ENCODE data around the gene RANBP1.
A peak's percentile ranks its signal among the peaks of the same experiment; 100 is the strongest.
"Not testable (repeated sequence)": the region's sequence is repeated elsewhere in the genome, so short reads cannot be mapped to it uniquely, and the experiment has no call there.

The RANBP1 gene

DNA sequence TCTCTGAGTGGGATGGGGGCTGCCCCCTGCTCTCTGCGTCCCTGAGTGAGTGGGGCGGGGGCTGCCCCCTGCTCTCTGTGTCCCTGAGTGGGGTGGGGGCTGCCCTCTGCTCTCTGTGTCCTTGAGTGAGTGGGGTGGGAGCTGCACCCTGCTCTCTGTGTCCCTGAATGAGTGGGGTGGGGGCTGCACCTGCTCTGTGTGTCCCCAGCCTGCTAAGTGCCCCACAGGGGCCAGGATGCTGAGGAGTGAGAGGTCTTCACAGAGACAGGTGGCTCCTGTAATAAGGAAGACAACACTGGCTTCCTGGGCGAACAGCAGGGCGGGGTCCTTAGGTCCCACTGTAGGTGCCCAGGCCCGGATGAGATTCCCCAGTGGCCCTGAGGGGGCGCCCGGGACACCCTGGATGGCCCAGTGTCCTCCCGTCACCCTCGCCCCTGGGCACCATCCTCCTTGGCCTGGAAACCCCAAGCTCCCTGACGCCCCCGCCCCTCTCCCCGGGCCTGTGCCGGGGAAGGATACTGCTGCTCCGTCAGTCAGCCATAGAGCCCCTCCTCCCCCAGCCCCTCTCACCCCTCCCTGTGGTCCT, 38.8 kb downstream of the RANBP1 start:
- no peak for DNase-seq (ENCODE audit: low read depth)

DNA sequence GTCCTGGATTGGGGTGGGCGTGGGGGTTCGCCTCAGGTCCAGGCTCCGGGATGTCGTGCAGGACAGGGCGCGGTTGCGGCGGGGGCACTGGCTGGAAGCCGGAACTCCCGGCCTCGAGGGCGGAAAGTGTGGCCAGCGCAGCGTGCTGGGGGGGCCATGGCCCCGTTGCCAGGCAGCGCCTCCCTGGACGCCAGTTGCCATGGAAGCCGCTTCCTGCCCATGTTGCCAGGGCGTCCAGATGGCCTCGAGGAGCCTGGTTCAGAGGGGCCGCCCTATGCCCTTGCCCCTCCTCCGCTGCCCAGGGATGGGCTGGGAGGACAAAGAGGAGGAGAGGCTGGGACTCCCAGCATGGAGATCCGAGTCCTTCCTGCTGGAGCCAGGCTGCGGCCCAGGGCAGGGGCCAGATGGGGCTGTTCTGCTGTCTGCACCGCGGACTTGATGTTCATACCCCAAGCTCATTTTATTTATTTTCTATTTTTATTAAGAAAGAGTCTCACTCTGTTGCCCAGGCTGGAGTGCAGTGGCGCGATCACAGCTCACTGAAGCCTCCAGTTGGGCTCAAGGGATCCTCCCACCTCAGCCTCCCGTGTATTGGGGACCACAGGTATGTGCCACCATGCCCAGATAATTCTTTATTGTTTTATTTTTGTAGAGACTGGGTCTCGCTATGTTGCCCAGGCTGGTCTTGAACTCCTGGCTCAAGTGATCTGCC, 39.6 kb downstream of the RANBP1 start:
- DNase-seq (ENCODE audit: low read depth) = no peak

DNA sequence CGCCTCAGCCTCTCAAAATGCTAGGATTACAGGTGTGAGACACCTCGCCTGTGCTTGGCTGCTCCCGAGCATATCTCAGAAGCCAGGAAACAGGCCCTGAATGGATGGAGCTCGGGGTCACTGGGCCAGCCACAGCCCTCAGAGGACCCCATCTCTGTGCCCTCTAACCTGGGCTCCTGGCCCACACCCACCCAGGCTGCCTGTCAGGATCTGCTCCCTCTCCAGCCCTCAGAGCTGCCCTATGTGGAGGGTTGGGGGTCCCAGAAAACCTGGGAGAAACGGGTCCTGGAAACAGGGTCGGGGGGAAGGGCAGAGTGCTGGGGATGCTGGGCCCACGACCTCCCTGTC, 40.1 kb downstream of the RANBP1 start:
- DNase-seq (ENCODE audit: low read depth) = no peak

DNA sequence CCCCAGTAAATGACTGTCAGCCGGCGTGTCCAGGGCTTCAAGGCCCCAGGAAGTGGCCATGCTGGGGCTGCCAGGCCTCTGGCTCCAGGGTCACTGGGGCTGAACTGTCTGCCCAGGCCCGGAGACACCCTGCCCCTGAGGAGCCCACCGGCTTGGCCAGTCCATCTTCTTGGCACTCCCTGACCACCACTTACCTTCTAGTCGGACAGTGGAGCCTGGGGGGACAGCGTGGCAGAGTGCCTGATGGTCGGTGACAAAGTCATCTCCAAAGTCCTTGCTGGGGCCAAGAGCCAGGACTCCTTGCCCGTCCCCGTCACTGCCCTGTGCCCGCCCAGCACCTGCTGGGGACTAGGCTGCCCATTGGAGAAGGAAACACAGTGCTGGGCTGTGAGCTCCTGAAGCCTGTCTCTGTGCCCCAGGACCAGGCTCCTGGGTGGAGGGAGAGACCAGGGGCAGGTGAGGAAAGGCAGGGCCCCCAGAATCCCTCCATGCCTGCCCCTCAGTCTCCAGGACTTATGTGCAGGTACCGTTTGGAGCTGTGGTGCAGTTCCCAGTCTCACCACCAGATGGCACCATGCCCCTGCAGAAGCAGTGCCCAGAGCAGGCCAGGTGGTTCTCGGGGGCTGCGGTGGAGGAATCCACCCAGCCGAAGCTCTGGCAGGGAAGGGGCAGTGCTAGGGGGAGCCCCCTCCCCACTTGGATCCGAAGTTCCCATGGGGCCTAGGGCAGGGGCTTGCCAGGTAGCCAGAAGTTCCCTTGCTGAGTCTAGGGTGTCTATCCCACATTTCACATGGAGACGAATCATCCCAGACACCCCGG, 40.9 kb downstream of the RANBP1 start:
- peak; percentile 89 for DNase-seq (ENCODE audit: low read depth)

DNA sequence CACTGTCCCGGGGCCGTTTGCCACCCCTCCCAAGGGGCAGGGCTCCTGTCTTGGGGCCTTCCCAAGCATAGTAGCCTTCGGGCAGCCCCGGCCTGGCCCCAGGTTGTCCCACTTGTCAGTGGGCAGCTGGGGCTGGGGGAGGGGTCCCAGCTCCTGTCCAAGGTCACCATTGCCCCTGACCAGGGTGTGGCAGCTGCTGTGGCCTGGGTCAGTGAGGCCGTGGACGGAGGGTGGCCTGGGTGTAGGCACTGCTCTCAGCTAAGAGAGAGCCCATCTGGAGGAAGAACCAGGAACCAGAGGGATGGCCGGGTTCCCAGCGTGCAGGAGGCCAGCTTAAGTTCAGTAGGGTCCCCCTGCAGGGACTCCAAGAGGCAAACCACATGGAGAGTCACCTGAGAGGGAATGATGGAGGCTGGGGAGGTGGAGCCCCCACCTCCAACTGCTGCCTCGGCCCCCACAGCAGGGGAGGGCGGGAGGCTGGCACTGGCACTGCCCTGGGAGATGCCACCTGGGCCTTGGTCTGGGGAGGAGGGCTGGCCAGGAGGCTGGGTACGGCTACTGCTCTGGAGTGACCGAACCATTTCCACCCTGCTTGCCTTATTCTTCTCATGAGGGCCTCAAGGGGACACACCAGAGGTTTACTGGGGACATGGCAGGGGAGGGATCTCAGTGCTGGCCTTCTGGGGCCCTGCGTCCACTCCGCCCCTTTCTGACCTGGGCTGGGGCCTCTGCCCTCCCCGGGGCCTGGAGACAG, 41.7 kb downstream of the RANBP1 start:
- no peak for DNase-seq (ENCODE audit: low read depth)

DNA sequence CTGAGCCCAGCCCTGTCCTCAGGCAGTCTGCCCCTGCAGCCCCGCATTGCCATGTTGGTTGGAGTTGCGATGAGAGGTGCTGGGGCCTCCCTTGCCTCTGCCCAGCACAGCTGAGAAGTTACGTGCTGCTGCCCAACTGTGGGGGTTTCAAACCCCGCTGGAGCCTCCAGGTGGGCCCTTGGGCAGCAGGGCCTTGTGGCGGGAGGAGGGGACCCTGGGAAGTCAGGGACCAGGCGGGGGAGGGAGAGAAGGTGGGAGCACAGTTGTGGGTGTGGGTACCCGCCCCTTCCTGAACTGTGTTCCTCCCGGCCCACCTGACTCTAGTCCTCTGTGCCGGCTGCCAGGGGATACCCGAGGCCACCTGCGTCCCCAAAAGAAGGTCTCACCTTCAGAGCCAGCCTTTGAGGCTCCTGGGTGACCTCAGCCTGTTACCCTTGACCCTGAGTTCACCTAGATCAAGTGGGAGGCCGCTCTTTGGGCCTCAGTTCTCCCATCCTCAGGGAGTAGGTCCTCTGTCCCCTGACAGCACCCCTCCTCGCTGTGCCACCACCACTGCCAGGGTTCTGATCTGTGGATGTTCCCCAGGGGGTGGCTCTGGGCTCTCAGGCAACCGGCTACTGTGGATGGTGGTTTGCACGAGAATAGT, 42.6 kb downstream of the RANBP1 start:
- no peak for DNase-seq (ENCODE audit: low read depth)

DNA sequence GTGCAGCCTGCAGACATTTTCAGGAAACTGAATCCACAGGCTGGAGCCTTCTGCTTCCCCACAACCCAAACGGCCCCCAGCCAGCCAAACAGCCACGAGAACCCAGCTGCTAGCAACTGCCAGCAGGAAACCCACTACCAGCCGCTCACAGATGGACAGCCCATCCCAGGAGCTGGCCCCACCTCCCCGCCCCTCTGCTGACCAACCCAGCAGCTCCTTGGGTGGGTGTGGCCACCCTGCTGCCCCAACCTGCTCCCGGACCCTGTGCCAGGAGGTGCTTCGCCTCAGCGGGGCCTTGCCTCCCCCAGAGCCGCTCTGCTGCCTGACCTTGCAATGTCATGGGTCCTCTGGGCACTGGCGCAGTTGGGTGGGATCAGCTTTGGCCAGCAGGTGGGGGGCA, 43.2 kb downstream of the RANBP1 start:
- DNase-seq (ENCODE audit: low read depth) = no peak

DNA sequence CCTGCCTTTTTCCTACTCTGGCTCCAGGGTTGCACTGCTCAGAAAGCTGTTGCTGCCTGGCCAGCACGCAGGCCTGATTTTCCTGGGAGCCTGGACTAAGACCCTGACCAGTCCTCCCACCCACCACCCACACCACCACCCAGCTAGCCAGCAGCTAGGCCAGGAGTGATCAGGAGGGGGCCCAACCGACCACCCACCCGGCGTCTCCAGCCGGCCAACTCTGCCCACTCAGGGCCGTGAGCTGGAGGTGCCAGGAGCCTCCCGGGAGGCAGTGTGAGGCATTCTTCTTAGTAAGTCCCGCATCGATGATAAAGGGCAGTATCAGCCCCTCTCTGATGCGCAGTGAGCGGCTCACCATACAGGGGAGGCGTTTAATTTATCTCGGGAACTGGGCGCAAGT, 43.6 kb downstream of the RANBP1 start:
- DNase-seq (ENCODE audit: low read depth) = not testable (repeated sequence)

DNA sequence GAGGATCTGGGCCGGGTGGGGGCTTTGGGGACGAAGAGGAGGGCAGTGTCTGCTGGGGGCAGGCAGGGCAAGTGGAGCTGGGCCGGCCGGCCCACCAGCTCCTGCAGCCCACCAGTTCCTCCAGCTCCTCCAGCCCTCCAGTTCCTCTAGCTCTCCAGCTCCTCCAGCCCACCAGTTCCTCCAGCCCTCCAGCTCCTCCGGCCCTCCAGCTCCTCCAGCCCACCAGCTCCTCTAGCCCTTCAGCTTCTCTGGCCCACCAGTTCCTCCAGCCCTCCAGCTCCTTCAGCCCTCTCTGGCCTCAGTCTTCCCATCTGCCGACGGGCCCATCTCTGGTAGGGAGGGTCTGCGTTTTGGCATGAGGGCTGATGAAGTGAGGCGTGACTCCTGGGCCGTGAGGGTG, 44.1 kb downstream of the RANBP1 start:
- no peak for DNase-seq (ENCODE audit: low read depth)

DNA sequence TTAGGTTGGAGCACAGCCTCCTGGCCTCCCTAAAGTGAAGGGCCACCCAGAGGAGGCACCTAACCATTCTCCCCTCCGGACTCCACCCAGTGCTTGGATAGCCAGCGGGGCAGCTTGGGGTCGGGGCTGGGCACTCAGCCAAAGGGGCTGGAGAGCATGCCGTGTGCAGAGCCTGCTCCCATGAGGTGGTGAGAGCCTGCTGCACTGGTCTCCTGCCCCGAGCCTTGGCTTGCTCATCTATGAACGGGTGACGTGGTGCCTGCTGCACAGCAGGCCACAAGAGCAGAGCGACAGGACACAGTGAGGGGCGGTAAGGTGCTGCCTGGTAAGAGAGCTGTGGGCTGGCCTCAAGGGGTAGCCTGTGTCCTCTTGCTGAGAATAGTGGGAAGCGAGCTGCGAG, 49.0 kb downstream of the RANBP1 start:
- no peak for DNase-seq (ENCODE audit: low read depth)

DNA sequence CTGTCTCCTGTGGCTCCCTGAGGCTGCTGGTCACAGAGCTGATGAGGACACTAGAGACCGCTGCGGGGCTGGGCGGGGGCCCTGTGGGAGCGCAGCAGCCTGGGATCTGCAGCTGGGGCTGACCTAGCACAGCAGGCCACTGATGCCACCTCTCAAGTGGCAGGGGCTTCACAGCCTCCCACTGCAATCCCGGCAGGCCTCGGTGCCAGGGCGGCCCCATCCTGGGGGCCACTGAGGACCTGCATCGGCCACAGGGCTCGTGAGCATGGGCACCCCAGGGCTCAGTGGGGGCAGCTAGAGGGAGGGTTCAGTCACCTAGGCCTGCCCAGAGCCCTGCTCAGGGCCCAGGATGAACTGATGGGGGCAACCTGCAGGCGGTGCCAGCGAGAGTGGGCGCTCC, 49.5 kb downstream of the RANBP1 start:
- DNase-seq (ENCODE audit: low read depth) = no peak

DNA sequence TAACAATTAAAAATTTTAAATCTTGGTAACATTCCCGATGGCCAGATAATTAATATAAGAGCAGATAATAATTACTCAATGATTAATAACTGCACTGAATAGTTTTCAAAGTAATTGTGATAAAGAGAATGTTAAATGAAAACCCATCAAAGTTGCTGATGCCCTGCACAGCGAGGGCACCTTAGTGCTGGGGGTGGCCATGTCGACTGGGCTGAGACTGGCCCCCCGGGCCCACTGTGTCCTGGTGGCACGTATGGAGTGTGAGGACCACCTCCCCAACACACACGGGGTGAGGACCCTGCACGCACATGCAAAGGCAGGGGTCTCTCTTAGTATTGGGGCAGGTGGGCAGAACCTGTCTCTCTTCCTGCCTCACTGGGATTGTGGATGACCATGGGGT, 50.0 kb downstream of the RANBP1 start:
- no peak for DNase-seq (ENCODE audit: low read depth)

DNA sequence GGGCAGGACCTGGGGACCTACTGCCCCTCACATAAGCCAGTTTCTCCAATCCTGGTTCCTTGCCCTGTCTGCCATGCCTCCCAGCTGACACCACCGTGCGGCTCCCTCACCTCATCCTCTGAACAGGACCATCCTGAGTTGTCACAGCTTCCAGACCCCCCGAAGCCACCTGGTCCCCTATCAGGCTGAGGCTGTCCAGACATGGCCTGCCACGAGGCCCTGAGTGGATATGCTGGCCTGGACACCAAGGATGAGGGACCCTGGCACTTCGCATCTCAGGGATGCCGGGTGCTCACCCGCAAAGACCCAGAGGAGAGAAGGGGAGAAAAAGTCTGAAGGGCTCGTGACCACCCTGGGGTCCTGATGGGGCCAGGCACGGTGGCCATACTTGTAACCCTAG, 50.8 kb downstream of the RANBP1 start:
- DNase-seq (ENCODE audit: low read depth) = no peak

DNA sequence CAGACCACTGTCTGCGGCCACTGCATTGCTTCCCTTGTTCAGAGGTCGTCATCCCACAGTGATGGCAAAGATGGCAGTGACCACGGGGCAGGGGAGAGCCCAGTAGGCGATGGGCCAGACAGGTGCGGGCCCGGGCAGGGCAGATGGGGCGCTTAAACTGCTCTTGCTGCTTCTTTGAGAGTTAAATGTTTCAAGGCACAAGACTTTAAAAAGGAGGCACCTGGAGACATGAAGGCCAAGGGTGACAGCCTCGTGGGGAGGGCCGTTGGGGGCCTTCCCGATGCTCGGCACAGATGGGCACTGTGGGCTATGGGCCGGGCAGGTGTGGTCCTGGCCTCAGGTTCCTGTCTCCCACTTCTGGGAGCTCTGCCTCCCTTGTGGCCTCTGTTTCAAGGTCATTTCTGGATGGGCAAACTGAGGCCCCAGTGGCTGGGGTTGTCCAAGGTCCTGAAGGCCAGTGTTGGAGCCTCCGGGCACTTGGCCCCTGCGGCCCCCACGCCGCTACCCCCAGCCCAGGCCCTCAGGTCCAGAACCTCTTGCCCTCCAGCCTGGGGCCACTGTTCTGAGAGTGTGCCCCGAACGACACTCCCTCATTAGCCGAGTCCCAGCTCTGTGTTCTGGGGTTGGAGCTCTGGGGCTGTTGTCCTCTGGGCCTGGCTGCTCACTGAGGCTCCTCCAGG, 51.9 kb downstream of the RANBP1 start:
- DNase-seq (ENCODE audit: low read depth) = no peak

DNA sequence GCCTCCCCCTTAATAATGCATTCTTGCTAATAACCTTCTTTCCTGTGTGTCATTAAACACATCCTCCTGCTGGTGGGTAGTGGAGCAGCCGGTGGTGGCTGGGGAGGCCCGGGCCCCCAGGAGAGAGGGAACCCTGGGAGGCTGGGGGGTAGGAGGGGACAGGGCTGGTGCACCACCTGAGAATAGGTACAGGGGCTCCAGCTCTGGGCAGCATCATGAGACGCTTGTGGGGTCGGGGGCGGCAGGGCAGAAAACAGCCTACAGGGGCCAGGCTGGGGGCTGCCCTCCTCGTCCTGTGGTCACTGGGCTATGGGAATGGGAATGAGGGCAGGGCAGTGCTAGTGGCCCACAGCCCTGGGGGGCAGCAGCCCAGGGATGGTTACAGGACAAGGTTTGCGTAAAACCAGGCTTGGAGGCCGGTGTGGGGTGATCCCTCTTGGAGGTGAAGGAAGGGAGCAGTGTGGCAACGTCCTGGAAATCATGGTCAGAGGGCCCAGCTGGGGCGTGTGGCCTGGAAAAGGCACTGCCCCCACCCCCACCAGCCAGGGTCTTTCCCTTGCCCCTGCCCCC, 53.4 kb downstream of the RANBP1 start:
- DNase-seq (ENCODE audit: low read depth) = no peak

DNA sequence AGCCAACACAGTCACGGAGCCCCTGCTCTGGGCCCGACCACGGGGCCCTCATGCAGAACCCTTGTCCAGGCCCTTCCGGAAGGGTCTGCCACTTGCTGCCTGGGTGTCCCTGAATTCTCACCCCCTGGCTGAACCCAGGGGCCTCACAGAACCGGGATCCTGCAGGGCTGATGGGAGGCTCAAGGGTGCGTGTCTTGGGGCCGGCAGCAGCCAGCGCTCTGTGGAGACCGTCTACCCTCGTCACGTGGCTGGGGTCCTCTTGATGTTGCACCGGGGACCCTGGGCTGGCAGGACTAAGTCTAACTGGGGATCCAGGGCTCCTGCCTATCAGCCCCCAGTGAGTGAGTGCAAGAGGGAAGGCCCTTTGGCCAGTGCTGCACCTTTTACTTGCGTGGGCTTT, 54.3 kb downstream of the RANBP1 start:
- DNase-seq (ENCODE audit: low read depth) = no peak

DNA sequence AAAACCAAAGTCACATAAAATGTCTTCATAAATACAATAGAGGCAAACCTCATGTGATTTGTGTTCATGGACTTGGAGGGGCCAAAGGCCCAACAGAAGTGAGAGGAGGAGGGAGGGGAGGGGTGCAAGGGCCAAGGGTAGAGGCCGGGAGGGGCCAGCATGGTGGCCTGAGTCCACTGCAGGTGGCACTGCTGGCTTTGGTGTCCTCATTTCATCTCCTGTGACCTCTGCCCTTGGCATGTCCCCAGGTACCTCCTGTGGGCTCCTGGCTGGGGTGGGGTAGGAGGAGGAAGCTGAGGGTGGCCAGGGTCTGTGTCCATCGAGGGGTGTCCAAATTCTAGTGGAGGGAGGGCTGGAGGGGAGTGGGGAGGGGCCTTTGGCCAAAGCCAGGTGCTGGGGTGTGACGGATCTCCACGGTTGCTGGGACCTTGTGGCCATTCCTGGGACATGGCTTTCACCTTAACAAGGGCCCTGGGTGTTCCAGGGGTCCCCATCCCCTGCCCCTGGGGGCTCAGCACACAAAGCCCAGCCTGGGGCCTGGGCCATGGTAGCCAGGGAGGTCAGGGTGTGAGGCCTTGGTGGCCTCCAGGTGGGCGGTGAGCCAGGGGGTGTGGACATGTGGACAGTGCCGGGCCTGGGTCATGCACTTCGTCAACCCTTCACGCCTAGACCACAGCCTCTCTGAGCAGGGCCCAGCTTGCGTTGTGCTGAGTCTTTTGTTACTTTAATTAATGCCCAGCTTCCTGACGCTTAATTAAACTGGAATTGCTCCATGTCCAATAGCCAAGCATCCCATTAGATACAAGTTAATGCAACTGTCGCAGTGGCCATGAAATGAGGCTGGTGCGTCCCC, 55.6 kb downstream of the RANBP1 start:
- no peak for DNase-seq (ENCODE audit: low read depth)

DNA sequence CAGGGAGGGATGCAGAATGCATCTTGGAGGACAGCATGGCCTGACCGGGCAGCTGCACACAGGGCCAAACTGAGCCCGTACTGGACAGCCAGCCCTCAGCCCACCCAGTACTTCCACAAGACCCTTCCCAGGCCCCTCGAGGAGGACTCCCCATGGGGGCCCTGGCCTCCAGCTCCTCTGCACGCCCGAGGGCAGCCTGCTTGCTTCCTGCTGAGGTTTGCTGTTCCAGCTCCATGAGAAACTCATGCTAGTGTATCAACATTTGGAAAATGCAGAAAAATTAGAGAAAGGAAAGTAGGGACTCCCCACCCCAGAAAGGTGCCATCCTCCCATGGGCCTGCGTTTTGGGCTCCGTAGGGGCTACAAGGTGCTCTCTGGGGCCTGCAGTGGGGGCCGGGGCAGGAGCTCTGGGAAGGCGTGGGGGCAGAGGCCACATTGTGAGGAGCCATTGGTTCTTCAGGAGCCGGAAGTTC, 56.3 kb downstream of the RANBP1 start:
- DNase-seq (ENCODE audit: low read depth) = no peak

DNA sequence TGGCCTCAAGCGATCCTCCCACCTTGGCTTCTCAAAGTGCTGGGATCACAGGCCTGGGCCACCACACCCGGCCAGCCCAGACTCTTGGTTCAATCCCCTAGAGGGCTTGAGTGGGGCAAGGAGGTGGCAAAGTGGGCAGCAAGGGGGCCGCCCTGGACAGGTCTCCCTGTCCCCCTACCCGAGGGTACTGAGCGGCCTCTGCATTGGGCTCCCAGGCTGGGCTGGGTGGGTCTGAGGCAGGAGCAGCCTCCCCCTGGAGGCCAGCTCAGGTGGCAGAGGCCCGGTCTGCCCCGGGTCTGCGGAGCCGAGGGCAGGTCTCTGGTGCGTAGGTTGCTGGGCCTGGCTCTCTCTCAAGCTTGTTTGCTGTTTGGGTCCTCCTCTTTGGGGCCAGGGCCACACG, 57.3 kb downstream of the RANBP1 start:
- no peak for DNase-seq (ENCODE audit: low read depth)

DNA sequence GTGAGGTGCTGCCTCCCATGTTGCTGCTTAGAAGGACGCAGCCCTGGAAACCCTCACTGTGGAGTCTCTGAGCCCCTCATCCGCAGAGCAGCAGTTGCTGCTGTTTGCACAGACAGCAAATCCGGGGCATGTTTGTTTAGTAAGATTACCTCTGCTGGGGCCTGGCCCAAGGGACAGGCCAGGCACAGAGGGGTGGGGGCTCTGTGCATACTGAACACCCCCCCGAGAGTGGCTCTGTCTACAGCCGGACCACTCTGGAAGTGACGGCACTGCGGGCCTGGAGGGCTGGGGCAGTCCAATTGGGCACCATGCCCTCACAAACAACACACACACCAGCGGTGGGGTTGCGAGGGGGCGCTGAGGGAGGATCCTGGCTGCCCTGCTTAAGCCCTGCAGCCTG, 57.9 kb downstream of the RANBP1 start:
- DNase-seq (ENCODE audit: low read depth) = no peak

Measured in stimulated activated CD8-positive, alpha-beta memory T cell treated with anti-CD3 and anti-CD28 coated beads, Interleukin-7, amount 100 ng/mL, for 24 hours (primary cell).